GM12892 (cell line): ENCODE results near the gene NRXN2.

ENCODE experiments used
- POLR2A ChIP-seq: IDR thresholded peaks from 2 replicates; pipeline ENCODE4 v1.6.1; 2011; ENCODE audit warnings: low read depth, low read length, control low read depth
- POLR2AphosphoS5 ChIP-seq: IDR thresholded peaks from 2 replicates; pipeline ENCODE4 v1.6.1; 2011; ENCODE audit warnings: low read depth, low read length, control low read depth
- TAF1 ChIP-seq: IDR thresholded peaks from 2 replicates; pipeline ENCODE4 v1.6.1; 2011; ENCODE audit warnings: low read depth, mild to moderate bottlenecking, control low read depth, low read length, borderline replicate concordance

DNA sequence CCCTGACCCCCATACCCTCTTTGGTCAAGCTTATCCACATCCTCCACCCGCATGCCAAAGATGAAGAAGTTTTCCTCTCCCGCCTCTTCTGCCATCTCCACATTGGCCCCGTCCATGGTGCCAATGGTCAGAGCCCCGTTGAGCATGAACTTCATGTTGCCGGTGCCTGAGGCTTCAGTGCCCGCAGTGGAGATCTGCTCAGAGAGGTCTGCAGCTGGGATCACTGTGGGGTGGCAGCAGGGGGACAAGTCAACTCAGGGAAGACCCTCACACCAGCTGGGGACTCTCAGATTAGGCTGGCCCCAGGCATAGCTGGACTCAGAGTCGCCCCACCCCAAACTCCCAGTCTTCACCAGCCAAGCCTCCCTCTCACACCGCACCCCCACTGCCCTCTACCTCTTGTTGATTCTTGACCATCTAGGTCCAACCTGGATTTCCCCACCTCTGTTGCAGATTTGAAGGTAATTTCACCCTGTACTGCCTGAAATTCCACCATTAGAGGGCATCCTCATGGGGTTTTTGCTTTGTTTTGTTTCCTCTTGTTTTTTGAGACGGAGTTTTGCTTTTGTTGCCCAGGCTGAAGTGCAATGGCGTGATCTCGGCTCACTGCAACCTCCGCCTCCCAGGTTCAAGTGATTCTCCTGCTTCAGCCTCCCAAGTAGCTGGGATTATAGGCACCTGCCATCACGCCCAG, 27.5 kb upstream of the NRXN2 start:
- TF ChIP-seq POLR2A = no peak
- no peak for TF ChIP-seq TAF1
- no peak for TF ChIP-seq POLR2AphosphoS5
